Renal cortex interstitium (tissue), 11 donors: ENCODE measurements around the gene HSPB3. TPM values are rescaled to one million over a fixed set of nuclear protein-coding genes. Genes with fewer than 3 reads are reported as not detected.

Experiments used
- DNase-seq, 11 donors: peaks; one replicate each; pipeline ENCODE4 v3.0.0-alpha.2; 2013; ENCODE audit warnings: low read depth in 9 of 11, low spot score in 4 of 11; ENCODE audit errors: extremely low read depth in 1 of 11
- polyA plus RNA-seq, 3 donors: library from polyadenylated mRNA; unstranded; fragments of 120-200 nt; gene quantifications; one replicate each; pipeline ENCODE4 v1.2.1, GENCODE V29; 2013; ENCODE audit not compliant: insufficient read length in 3 of 3

The HSPB3 gene
- polyA plus RNA-seq, 3 donors: 0.13 TPM; not detected in 2

DNA sequence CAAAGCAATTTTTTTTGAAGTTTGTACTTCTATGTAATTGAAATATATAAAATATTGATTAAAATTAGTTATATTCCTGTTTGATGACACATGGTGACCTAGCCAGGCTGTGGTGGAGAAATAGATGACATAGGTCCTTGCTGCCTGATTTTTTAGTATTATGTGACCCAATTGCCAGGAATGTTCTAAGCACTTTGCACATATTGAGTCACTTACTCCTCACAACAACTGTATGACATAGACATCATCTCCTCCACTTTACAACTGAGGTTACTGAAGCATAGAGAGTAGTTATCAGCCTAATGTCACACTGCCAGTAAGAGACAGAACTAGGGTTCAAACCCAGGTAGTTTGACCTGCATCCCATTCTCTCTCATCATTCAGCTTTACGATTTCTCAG lies 35.8 kb downstream of the HSPB3 start:
- DNase-seq: no peak

GRCh38 chr5:54492178-54492577 lies 36.7 kb downstream of the HSPB3 start:
- DNase-seq: no peak

DNA sequence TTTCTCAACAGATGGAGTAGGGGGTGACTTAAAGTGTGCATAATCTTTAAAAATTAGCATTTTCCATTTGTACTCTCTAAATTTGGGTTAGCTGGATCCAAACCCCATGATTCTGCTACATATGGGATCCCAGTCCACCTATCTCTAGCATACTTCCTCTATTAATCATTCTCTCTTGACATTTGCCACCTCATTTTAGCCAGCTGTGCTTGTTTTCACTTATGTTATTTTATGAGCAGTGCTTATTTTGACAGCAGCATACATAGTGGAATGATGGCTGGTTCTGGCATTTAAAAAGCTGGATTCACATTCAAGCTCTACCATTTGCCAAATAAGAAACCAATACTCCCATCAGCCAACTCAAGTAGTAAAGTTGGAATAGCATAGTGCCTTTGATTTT lies 39.5 kb downstream of the HSPB3 start:
- DNase-seq: no peak

Other genes with a start within 250 kb of the HSPB3 start
- gene ARL15, start 145.1 kb upstream of the HSPB3 start, polyA plus RNA-seq: 10 to 100 TPM; 27.3 to 30.9 (median 30.0) TPM
- gene SNX18, start 62.1 kb downstream of the HSPB3 start, polyA plus RNA-seq: 10 to 100 TPM; 30.0 to 32.7 (median 31.0) TPM